Measurements from ENCODE around the gene TRAF2. TPM values are rescaled to one million over a fixed set of nuclear protein-coding genes. Genes with fewer than 3 reads are reported as not detected.

The TRAF2 gene
- total and polyA plus RNA-seq, 2 of the 13 experiments (the other 11 are each of a cell fraction or from before 2014, with no cell fraction given) = 12.4 to 13.6 TPM

DNA sequence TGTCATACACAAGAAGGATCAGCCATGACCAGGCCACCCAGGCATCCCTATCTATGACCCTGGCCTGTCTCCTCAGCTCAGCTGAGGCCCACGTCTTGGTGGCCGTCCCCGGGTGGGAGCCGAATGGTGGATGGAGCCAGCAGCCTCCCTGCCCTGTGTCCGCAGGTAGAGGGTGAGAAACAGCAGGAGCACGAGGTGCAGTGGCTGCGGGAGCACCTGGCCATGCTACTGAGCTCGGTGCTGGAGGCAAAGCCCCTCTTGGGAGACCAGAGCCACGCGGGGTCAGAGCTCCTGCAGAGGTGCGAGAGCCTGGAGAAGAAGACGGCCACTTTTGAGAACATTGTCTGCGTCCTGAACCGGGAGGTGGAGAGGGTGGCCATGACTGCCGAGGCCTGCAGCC lies 33.8 kb downstream of the TRAF2 start:
- ATAC-seq = no peak
- H3K4me2 ChIP-seq (ENCODE audit: low read depth, low read length) = no peak overlapping the region
- BruUV-seq (replicated peaks) = no TSS peak
- TF ChIP-seq ZFP36L1 (CRISPR knock-in tag; IDR thresholded peaks at IDR 0.05) (no peak), ZZZ3 (CRISPR knock-in tag; IDR thresholded peaks at IDR 0.05; ENCODE audit: borderline replicate concordance) (no peak), ZFP82 (CRISPR knock-in tag; IDR thresholded peaks at IDR 0.05; ENCODE audit: borderline replicate concordance) (no peak), SNAPC2 (CRISPR knock-in tag; IDR thresholded peaks at IDR 0.05) (no peak), ZNF768 (CRISPR knock-in tag; IDR thresholded peaks at IDR 0.05) (no peak), MAFF (IDR thresholded peaks at IDR 0.05; ENCODE audit: low read depth, low read length) (no peak), PRPF4 (IDR thresholded peaks at IDR 0.05; ENCODE audit: low read depth, low read length, poor library complexity, severe bottlenecking) (no peak), KAT8 (CRISPR knock-in tag; IDR thresholded peaks at IDR 0.05) (no peak), FOXA3 (CRISPR knock-in tag; IDR thresholded peaks at IDR 0.05) (no peak)
- TF ChIP-seq, protein P1, sequence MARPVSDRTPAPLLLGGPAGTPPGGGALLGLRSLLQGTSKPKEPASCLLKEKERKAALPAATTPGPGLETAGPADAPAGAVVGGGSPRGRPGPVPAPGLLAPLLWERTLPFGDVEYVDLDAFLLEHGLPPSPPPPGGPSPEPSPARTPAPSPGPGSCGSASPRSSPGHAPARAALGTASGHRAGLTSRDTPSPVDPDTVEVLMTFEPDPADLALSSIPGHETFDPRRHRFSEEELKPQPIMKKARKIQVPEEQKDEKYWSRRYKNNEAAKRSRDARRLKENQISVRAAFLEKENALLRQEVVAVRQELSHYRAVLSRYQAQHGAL (CRISPR knock-in tag; IDR thresholded peaks at IDR 0.05; ENCODE audit: not compliant biosample characterization) = no peak
- no peaks in the 10 kb centered on the region for H4K20me1 ChIP-seq (ENCODE audit: insufficient read depth, low read length)
- no peak for DNase-seq (ENCODE audit: low spot score)
- in situ Hi-C loops (cut with HindIII; ENCODE audit: extremely low pct_ligation_motif_present, low pct_unique_long_range_greater_than_20kb) (no loop called here), intact Hi-C loops (cut with micrococcal nuclease; ENCODE audit: unreplicated experiment) (no loop called here)
- H3K4me3 ChIP-seq (replicated peaks in 1 of 3; ENCODE audit: insufficient read depth in 1 of 3, low read depth in 2 of 3, low read length in 3 of 3) = no peak overlapping the region
- peaks cover 4% of the 10 kb centered on the region for H3K79me2 ChIP-seq (ENCODE audit: insufficient read depth, low read length)
- POLR2A ChIA-PET = no interaction called here
- H3K27me3 ChIP-seq (ENCODE audit: control insufficient read depth in 1 of 2, insufficient read depth in 2 of 2, low read length in 2 of 2) = no peaks in the 10 kb centered on the region
- WGBS (ENCODE audit: low lambda C conversion rate) = 97% methylated on average over 14 of the region's 15 CpGs
- H2AFZ ChIP-seq (ENCODE audit: low read length) = no peak overlapping the region
- no peaks in the 10 kb centered on the region for H3K9me3 ChIP-seq (ENCODE audit: low read length)
- H3K4me1 ChIP-seq (ENCODE audit: insufficient read depth, low read length) = no peaks in the 10 kb centered on the region
- CTCF ChIA-PET (ENCODE audit: low intra/inter-chr PET ratio, low total read pairs) = no interaction called here
- no peak overlapping the region for H3K27ac ChIP-seq (ENCODE audit: extremely low read length, insufficient read depth, low read length)
- no peak overlapping the region for H3K9ac ChIP-seq (ENCODE audit: insufficient read depth, low read depth, low read length)
- FAIRE-seq = no peak
- peaks cover 34 to 67% of the 10 kb centered on the region in 2 experiments; a peak in 4 of 5 replicates for H3K36me3 ChIP-seq (replicated peaks in 1 of 2; ENCODE audit: control insufficient read depth in 1 of 2, insufficient read depth in 2 of 2, low read length in 2 of 2)
